Nasal cavity respiratory epithelium epithelial cell of viscerocranial mucosa (primary cell): Measurements from ENCODE around the gene APBA1. TPM values are rescaled to one million over a fixed set of nuclear protein-coding genes. Genes with fewer than 3 reads are reported as not detected.

Experiments used
- total RNA-seq: library from RNA; depleted of rRNA; stranded (reverse); fragments of >200 nt; gene quantifications from 2 replicates; pipeline ENCODE4 v1.2.3, GENCODE V29; 2014

APBA1 gene
- total RNA-seq, result 0.68 and 2.7 TPM in 2 replicates

DNA sequence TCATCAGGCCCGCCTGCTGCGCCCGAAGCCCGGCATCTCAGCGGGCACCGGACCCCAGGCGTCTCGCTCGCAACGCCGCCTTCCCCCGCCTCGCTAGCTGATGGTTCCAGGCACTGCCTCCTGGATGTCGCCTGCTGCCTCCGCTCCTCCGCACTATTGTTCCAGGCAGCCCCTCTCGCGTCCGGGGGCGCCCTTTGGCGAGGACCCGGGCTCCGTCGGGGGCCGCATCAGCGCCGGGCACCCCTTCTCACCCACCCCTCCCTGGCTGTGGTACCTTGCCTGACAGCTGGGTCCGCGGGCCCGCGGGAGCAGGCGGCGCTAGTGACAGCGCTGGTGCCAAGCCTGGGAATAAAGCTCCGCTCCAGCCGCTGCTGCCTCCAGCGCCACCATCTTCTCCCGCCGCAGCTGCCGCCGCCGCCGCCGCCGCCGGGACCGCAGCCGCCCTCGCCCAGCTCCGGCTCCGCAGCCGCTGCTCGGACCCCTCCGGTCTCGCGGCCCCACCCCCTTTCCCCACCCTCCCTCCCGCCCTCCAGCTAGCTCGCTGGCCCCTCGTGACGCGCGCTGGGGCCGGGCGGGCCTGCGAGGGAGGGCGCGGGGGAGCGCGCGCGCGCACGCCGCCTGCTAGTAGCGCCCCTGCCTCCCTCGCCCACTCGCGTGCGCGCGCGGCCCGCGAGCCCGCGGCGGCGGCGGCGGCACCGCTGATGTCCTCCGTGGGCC is at the start of gene APBA1:
TSS of gene APBA1 (minus strand) at position 493 of the 717 bp plus-strand sequence.

Other genes starting within 250 kb of the APBA1 start
- 54.7 and 64.9 TPM in 2 replicates for gene PTAR1, start 87.6 kb upstream of the APBA1 start, total RNA-seq
- gene CFAP95, start 148.4 kb upstream of the APBA1 start, total RNA-seq, result not detected in 2 replicates